ENCODE data around the gene DDX59. TPM values are rescaled to one million over a fixed set of nuclear protein-coding genes. Genes with fewer than 3 reads are reported as not detected.

The DDX59 gene
- 10 to 100 TPM; 13.2 to 17.3 (median 14.6) TPM for total RNA-seq (2021; fragmentation: NEBNext Ultra II Directional; extraction: Animal tissue kit (Norgen Biotek cat#: 25700))
- long read RNA-seq, transcript DDX59-201 (8 exons, 2,289 nt): major isoform, 8 of 22 reads
- long read RNA-seq, partial matches to known transcripts: 7 of 22 reads
- long read RNA-seq, other reads (novel, unspliced or antisense): 7 of 22 reads

GRCh38 chr1:200669314-200670241, at the start of gene DDX59:
TSS of gene DDX59 (minus strand) at chr1:200669907. CDS start at chr1:200666740, 3,167 bp downstream.
- no peaks in the 10 kb centered on the region for H3K27me3 Mint-ChIP-seq (ENCODE audit: insufficient read depth)
- peaks cover 41% of the 10 kb centered on the region for H3K4me1 Mint-ChIP-seq (ENCODE audit: low read depth)
- peaks cover 15% of the 10 kb centered on the region; the same call in 1 of the 2 replicates for H3K36me3 Mint-ChIP-seq (ENCODE audit: low read depth)
- DNase-seq: peak; percentile 97
- no peaks in the 10 kb centered on the region for H3K9me3 Mint-ChIP-seq
- H3K27ac Mint-ChIP-seq: peak within 1 kb of the TSS; percentile 98
- no peak for TF ChIP-seq CTCF (IDR thresholded peaks at IDR 0.05)
- peak within 1 kb of the TSS; percentile 93 for H3K4me3 Mint-ChIP-seq

DNA sequence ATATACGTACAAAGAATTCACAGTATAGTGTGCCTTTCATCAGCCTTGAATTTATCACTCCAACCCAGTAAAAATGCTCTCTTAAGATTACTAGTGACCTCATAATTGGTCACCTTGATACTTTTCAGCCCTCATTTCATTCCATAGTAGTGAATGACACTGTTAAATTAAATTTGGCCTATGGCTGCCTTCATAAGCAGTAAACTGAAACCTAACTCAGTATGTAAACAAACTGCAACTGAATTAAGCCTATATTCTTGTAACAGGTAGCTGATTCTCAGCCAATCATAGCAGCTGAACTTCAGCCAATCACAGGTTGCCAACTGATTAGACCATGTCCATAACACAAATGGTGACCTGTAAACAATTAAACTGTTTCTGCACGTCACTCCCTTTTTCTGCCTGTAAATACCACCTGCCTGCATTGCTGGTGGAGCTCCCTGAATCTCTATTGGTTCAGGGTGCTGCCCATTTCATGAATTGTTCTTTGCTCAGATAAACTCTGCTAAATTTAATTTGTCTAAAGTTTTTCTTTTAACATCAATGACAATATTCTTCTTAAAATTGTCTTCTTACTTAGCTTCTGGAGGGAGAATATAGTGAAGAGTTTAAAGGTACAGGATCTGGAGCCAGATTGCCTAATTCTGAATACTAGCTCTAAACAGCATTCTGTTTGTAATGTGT, 44.9 kb upstream of the DDX59 start:
- Mint-ChIP-seq H3K4me1 (ENCODE audit: low read depth) (peaks cover 6% of the 10 kb centered on the region; the same call in 1 of the 2 replicates), H3K27ac (no peak overlapping the region), H3K4me3 (no peak overlapping the region), H3K36me3 (ENCODE audit: low read depth) (no peaks in the 10 kb centered on the region), H3K27me3 (ENCODE audit: insufficient read depth) (peaks cover 2% of the 10 kb centered on the region; the same call in 1 of the 2 replicates), H3K9me3 (no peaks in the 10 kb centered on the region)
- no peak for TF ChIP-seq CTCF (IDR thresholded peaks at IDR 0.05)
- no peak for DNase-seq

- Mint-ChIP-seq H3K9me3 (no peaks in the 10 kb centered on the region), H3K27ac (peak overlapping the region; percentile 22; the same call in 1 of the 2 replicates), H3K36me3 (ENCODE audit: low read depth) (peaks cover 4% of the 10 kb centered on the region; the same call in 1 of the 2 replicates), H3K27me3 (ENCODE audit: insufficient read depth) (peaks cover under 1% of the 10 kb centered on the region), H3K4me1 (ENCODE audit: low read depth) (peaks cover 17% of the 10 kb centered on the region), H3K4me3 (no peak overlapping the region)
- no peak for TF ChIP-seq CTCF (IDR thresholded peaks at IDR 0.05)
- no peak for DNase-seq
Observed at GRCh38 chr1:200710166-200710565, 40.5 kb upstream of the DDX59 start.

DNA sequence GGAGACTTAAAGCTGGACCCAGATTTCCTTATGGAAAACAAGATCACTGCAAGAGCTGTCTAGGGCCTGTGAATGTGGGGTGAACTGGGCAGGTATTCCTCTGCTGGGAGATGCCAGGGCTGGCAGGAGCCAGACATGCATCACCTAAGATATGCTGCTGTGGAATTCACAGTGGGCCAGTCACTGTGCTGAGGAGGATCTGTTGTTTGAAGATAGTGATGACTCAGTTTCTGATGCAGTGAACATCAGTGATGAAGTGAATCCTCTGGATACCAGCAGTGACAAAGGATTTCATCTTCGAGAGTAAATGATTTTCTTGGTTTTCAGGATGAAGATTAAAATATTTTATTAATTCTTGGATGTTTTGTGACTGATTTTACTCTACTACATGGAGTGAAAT, 39.1 kb upstream of the DDX59 start:
- no peak overlapping the region for H3K4me3 Mint-ChIP-seq
- peaks cover 4% of the 10 kb centered on the region; the same call in 1 of the 2 replicates for H3K36me3 Mint-ChIP-seq (ENCODE audit: low read depth)
- peaks cover 2% of the 10 kb centered on the region for H3K27me3 Mint-ChIP-seq (ENCODE audit: insufficient read depth)
- peaks cover 11% of the 10 kb centered on the region for H3K4me1 Mint-ChIP-seq (ENCODE audit: low read depth)
- H3K9me3 Mint-ChIP-seq: no peaks in the 10 kb centered on the region
- H3K27ac Mint-ChIP-seq: no peak overlapping the region
- TF ChIP-seq CTCF (IDR thresholded peaks at IDR 0.05): no peak
- DNase-seq: peak; percentile 13

DNA sequence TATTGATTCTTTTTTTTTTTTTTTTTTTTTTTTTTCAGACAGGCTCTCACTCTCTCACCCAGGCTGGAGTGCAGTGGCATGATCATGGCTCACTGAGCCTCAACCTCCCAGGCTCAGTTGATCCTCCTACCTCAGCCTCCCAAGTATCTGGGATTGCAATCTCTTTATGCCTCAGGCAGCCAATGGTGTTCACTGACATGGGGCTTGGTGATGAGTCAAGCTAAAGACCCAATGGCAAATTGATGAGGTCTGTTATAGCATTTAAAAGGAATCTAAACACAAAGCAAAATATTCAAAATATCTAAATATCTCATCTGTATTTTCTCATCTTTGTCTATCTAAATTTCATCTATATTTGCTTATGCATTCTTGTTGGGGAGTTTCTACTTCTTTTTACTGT, 38.5 kb upstream of the DDX59 start:
- Mint-ChIP-seq H3K36me3 (ENCODE audit: low read depth) (peaks cover 4% of the 10 kb centered on the region; the same call in 1 of the 2 replicates), H3K4me1 (ENCODE audit: low read depth) (peaks cover 11% of the 10 kb centered on the region), H3K4me3 (no peak overlapping the region), H3K27ac (no peak overlapping the region), H3K9me3 (no peaks in the 10 kb centered on the region), H3K27me3 (ENCODE audit: insufficient read depth) (peaks cover 2% of the 10 kb centered on the region)
- no peak for DNase-seq
- no peak for TF ChIP-seq CTCF (IDR thresholded peaks at IDR 0.05)

Data from HFFc6 (cell line).